GM12878 (cell line): ENCODE results near the gene DUS2. TPM values are rescaled to one million over a fixed set of nuclear protein-coding genes. Genes with fewer than 3 reads are reported as not detected.
"Not testable (repeated sequence)": the region's sequence is repeated elsewhere in the genome, so short reads cannot be mapped to it uniquely, and the experiment has no call there.

Experiments used
- ATAC-seq: fragments of 200-7000 bp; cut with Tn5 transposase; 3 replicates; pipeline ENCODE4 v1.9.1; 2020; ENCODE audit warnings: mild to moderate bottlenecking, moderate library complexity
- BruUV-seq: library from RNA; stranded (reverse); fragments of 400-500 nt; replicated peaks from 2 replicates; lab custom pipeline; 2021; lab: Mats Ljungman, UMichigan
- CTCF ChIA-PET: fragments of 300-600 bp; sonication (Branson Sonifier 250); formaldehyde crosslinking; extraction: SDS; loops from one replicate; lab custom pipeline; 2021; ENCODE audit warnings: inconsistent platforms; lab: Yijun Ruan, JAX
- POLR2A ChIA-PET: fragments of 350-600 bp; formaldehyde crosslinking; extraction: SDS; loops from one replicate; lab custom pipeline; 2021; ENCODE audit warnings: inconsistent platforms; lab: Charles Lee
- RAD21 ChIA-PET: fragments of 300-600 bp; sonication (Branson Sonifier 250); formaldehyde crosslinking; loops from one replicate; lab custom pipeline; 2023; ENCODE audit warnings: antibody characterized with exemption; ENCODE audit not compliant: unreplicated experiment; lab: Charles Lee
- SMC1A ChIA-PET: fragments of 300-600 bp; sonication (Branson Sonifier 250); formaldehyde crosslinking; loops from one replicate; lab custom pipeline; 2023; ENCODE audit not compliant: unreplicated experiment, uncharacterized antibody; lab: Charles Lee
- DNase-seq: peaks from one replicate; pipeline ENCODE4 v3.0.0-alpha.2; 2011; ENCODE audit warnings: low read depth, low spot score
- FAIRE-seq: peaks from 3 replicates; lab custom pipeline; 2011; peaks lifted over from hg19 to GRCh38; lab: Jason Lieb, UNC
- H2AFZ ChIP-seq: 2 replicates; pipeline ENCODE4 v1.6.0; 2011; ENCODE audit warnings: low read depth, low read length, control low read depth; ENCODE audit not compliant: control insufficient read depth
- H3K27ac ChIP-seq: 2 replicates; pipeline ENCODE4 v1.5.1; 2011; ENCODE audit warnings: control low read depth; ENCODE audit not compliant: control insufficient read depth, insufficient read depth
- H3K27me3 ChIP-seq, 2 experiments: replicated peaks in 1 of 2; 2 replicates each; pipeline versions ENCODE4 v1.6.0 to v1.6.1; 2011; ENCODE audit warnings: low read length in 1 of 2; ENCODE audit not compliant: control insufficient read depth in 2 of 2, insufficient read depth in 2 of 2
- H3K36me3 ChIP-seq, 2 experiments: 2 replicates each; pipeline ENCODE4 v1.5.1; 2011; ENCODE audit warnings: low read length in 1 of 2; ENCODE audit not compliant: control insufficient read depth in 2 of 2, insufficient read depth in 2 of 2
- H3K4me1 ChIP-seq: 2 replicates; pipeline ENCODE4 v1.6.1; 2011; ENCODE audit warnings: mild to moderate bottlenecking, low read length, moderate library complexity, mixed read lengths; ENCODE audit not compliant: control insufficient read depth, insufficient read depth
- H3K4me2 ChIP-seq: 2 replicates; pipeline ENCODE4 v1.6.0; 2011; ENCODE audit warnings: control low read depth; ENCODE audit not compliant: control insufficient read depth, insufficient read depth
- H3K4me3 ChIP-seq: fragments of 200-600 bp; sonication (generic); 2 replicates; pipeline ENCODE4 v1.5.1; 2016
- H3K79me2 ChIP-seq: 2 replicates; pipeline ENCODE4 v1.6.0; 2011; ENCODE audit warnings: low read length; ENCODE audit not compliant: control insufficient read depth, insufficient read depth
- H3K9ac ChIP-seq: 2 replicates; pipeline ENCODE4 v1.8.0; 2011; ENCODE audit warnings: low read length, control low read depth, mixed read lengths; ENCODE audit not compliant: control insufficient read depth, insufficient read depth
- H3K9me3 ChIP-seq: replicated peaks from 3 replicates; pipeline ENCODE4 v1.5.1; 2011; ENCODE audit warnings: mild to moderate bottlenecking, low read length; ENCODE audit not compliant: control insufficient read depth, insufficient read depth
- H4K20me1 ChIP-seq: 2 replicates; pipeline ENCODE4 v1.6.0; 2011; ENCODE audit not compliant: control insufficient read depth, insufficient read depth
- BACH1 ChIP-seq: fragments of 450-650 bp; IDR thresholded peaks from 2 replicates; pipeline ENCODE4 v1.6.1; 2017; ENCODE audit warnings: mild to moderate bottlenecking, borderline replicate concordance
- BHLHE40 ChIP-seq, 2 experiments: fragments of 450-650 bp in 1 of 2; IDR thresholded peaks; 2 replicates each; pipeline ENCODE4 v1.6.1; 2011 to 2017; ENCODE audit warnings: low read depth in 2 of 2, borderline replicate concordance in 1 of 2, improper control_type of control experiment in 1 of 2, low read length in 1 of 2, mild to moderate bottlenecking in 1 of 2
- HDGF ChIP-seq: fragments of 450-650 bp; IDR thresholded peaks from 2 replicates; pipeline ENCODE4 v1.6.1; 2016; ENCODE audit warnings: antibody characterized with exemption
- IKZF2 ChIP-seq, 2 experiments: fragments of 450-650 bp; IDR thresholded peaks; 2 replicates each; pipeline ENCODE4 v1.6.1; 2017; ENCODE audit warnings: mild to moderate bottlenecking in 2 of 2, moderate library complexity in 2 of 2
- JUNB ChIP-seq: IDR thresholded peaks from 2 replicates; pipeline ENCODE4 v1.6.1; 2016; ENCODE audit warnings: antibody characterized with exemption, mild to moderate bottlenecking
- MLLT1 ChIP-seq: fragments of 450-650 bp; IDR thresholded peaks from 2 replicates; pipeline ENCODE4 v1.6.1; 2016; ENCODE audit warnings: mild to moderate bottlenecking
- MTA2 ChIP-seq: fragments of 450-650 bp; IDR thresholded peaks from 2 replicates; pipeline ENCODE4 v1.6.1; 2016; ENCODE audit warnings: low read depth, mild to moderate bottlenecking, moderate library complexity
- PAX5 ChIP-seq: IDR thresholded peaks from 2 replicates; pipeline ENCODE4 v1.6.1; 2011; ENCODE audit warnings: low read depth, low read length, borderline replicate concordance
- PML ChIP-seq: IDR thresholded peaks from 2 replicates; pipeline ENCODE4 v1.6.1; 2012; ENCODE audit warnings: low read length, inconsistent platforms
- RAD51 ChIP-seq: fragments of 450-650 bp; IDR thresholded peaks from 2 replicates; pipeline ENCODE4 v1.6.1; 2016; ENCODE audit warnings: moderate library complexity, mild to moderate bottlenecking, inconsistent platforms
- RELB ChIP-seq: fragments of 450-650 bp; IDR thresholded peaks from 2 replicates; pipeline ENCODE4 v1.6.1; 2017; ENCODE audit warnings: low read depth, mild to moderate bottlenecking, moderate library complexity
- RUNX3 ChIP-seq: IDR thresholded peaks from 2 replicates; pipeline ENCODE4 v1.6.1; 2012; ENCODE audit warnings: low read length, inconsistent platforms
- SMARCA5 ChIP-seq: fragments of 450-650 bp; IDR thresholded peaks from 2 replicates; pipeline ENCODE4 v1.6.1; 2017; ENCODE audit warnings: mild to moderate bottlenecking
- WGBS: methylation state at CpG from one replicate; pipeline ENCODE4 v1.1.6; 2016; ENCODE audit warnings: low lambda C conversion rate; ENCODE audit not compliant: insufficient replicate concordance, insufficient coverage; ENCODE audit errors: missing lambda C conversion rate; 5-methylcytosine and 5-hydroxymethylcytosine counted together
- in situ Hi-C: fragments of 300-500 bp; cut with MboI; formaldehyde crosslinking; loops from 9 replicates; pipeline ENCODE4 v1.14.3; 2018; ENCODE audit warnings: mixed read lengths
- intact Hi-C: fragments of 100-400 bp; cut with micrococcal nuclease; formaldehyde crosslinking; loops from one replicate; pipeline ENCODE4 v1.14.2; 2022; ENCODE audit not compliant: unreplicated experiment
- polyA plus RNA-seq, 11 experiments: library from polyadenylated mRNA; depleted of rRNA in 4 of 11; unstranded in 6 of 11; stranded (reverse) in 5 of 11; fragments of >200 nt; fragmentation: Nextera tagmentation in 4 of 11; fragmentation: Illumina TruSeq in 1 of 11; extraction: Ambion mirVana in 4 of 11; extraction: Trizol in 1 of 11; gene quantifications; 1 replicate in 1 of 11; 2 replicates in 10 of 11; pipeline versions ENCODE4 v1.2.1 to v1.2.3, GENCODE V29; 2011 to 2016; ENCODE audit warnings: inconsistent platforms in 2 of 11, missing spikeins in 2 of 11, low read depth in 1 of 11
- total RNA-seq, 4 experiments: library from RNA; depleted of rRNA in 3 of 4; stranded (reverse); fragments of >200 nt in 3 of 4; fragmentation: Illumina TruSeq in 1 of 4; extraction: Trizol in 1 of 4; gene quantifications; 2 replicates each; pipeline versions ENCODE4 v1.2.1 to v1.2.3, GENCODE V29; 2013 to 2021

DUS2 gene
- total and polyA plus RNA-seq, 10 of the 15 experiments (the other 5 are each of a cell fraction or from before 2014, with no cell fraction given) = 4.8 to 32.3 (median 25.5) TPM

GRCh38 chr16:68117884-68118283, 94.8 kb downstream of the DUS2 start:
- no peak overlapping the region for H2AFZ ChIP-seq
- no peak for DNase-seq
- H3K4me3 ChIP-seq = no peak overlapping the region
- WGBS = 19% methylated on average over 3 of the region's 3 CpGs
- H3K9ac ChIP-seq = no peak overlapping the region
- H4K20me1 ChIP-seq = no peaks in the 10 kb centered on the region
- peak; percentile 27 for FAIRE-seq
- BruUV-seq = no TSS peak
- no peaks in the 10 kb centered on the region for H3K9me3 ChIP-seq
- intact Hi-C loops (no loop called here), in situ Hi-C loops (no loop called here)
- ATAC-seq = peak; percentile 10; the same call in 2 of the 3 replicates
- H3K27me3 ChIP-seq = no peaks in the 10 kb centered on the region
- RAD21 ChIA-PET = interaction anchor here (1.0 to 3.5 kb wide), 5 partner anchors 24 to 120 kb away, joined by 3 to 24 read pairs (median 4); no protein-coding TSS in a partner anchor
- SMC1A ChIA-PET = interaction anchor here (1.2 to 6.2 kb wide), 10 partner anchors 13 to 108 kb away, joined by 3 to 45 read pairs (median 8); partner anchors contain the start of gene NFATC3
- no peak for TF ChIP-seq RAD51
- TF ChIP-seq SMARCA5 = no peak
- peak; percentile 38; the same call in 1 of the 2 replicates for TF ChIP-seq JUNB
- H3K27ac ChIP-seq = peak overlapping the region; percentile 15; the same call in 1 of the 2 replicates
- H3K79me2 ChIP-seq = peaks cover 56% of the 10 kb centered on the region
- H3K4me1 ChIP-seq = peaks cover 19% of the 10 kb centered on the region
- POLR2A ChIA-PET = interaction anchor here (0.6 to 4.1 kb wide), 4 partner anchors 33 to 276 kb away, joined by 3 to 28 read pairs (median 5); partner anchors contain the start of gene NFATC3
- CTCF ChIA-PET = interaction anchor here (0.7 to 5.4 kb wide), 11 partner anchors 10 to 112 kb away, joined by 3 to 58 read pairs (median 6); partner anchors contain the start of gene NFATC3
- H3K36me3 ChIP-seq = peaks cover 0 to 1% of the 10 kb centered on the region in 2 experiments; a peak in 2 of 4 replicates
- H3K4me2 ChIP-seq = peak overlapping the region; percentile 71; the same call in 1 of the 2 replicates

- intact Hi-C loops, H3K9me3 ChIP-seq, H3K9ac ChIP-seq, H4K20me1 ChIP-seq, H3K27me3 ChIP-seq, BruUV-seq, in situ Hi-C loops, H2AFZ ChIP-seq, H3K36me3 ChIP-seq: not testable (repeated sequence)
- CTCF ChIA-PET = interaction anchor here (0.6 to 5.4 kb wide), 14 partner anchors 8 to 143 kb away, joined by 3 to 58 read pairs (median 4); partner anchors contain the start of gene NFATC3
- Histone ChIP-seq H3K27ac (peak overlapping the region; percentile 51; the same call in 1 of the 2 replicates), H3K4me1 (peaks cover 19% of the 10 kb centered on the region), H3K4me2 (peak overlapping the region; percentile 71), H3K4me3 (peak overlapping the region; percentile 30; the same call in 1 of the 2 replicates), H3K79me2 (peaks cover 52% of the 10 kb centered on the region)
- FAIRE-seq = peak; percentile 47
- ATAC-seq = peak; percentile 84
- DNase-seq = peak; percentile 33
- SMC1A ChIA-PET = interaction anchor here (0.6 to 6.2 kb wide), 19 partner anchors 10 to 235 kb away, joined by 3 to 45 read pairs (median 4); partner anchors contain the start of gene NFATC3
- POLR2A ChIA-PET = interaction anchor here (0.9 to 4.1 kb wide), 5 partner anchors 8 to 82 kb away, joined by 3 to 28 read pairs (median 4); partner anchors contain the start of gene NFATC3
- RAD21 ChIA-PET = interaction anchor here (0.8 to 3.5 kb wide), 11 partner anchors 11 to 142 kb away, joined by 3 to 24 read pairs (median 7); partner anchors contain the start of gene NFATC3
- 2% methylated on average over 13 of the region's 13 CpGs for WGBS
- TF ChIP-seq RELB (peak; percentile 46; the same call in 1 of the 2 replicates), BACH1 (peak; percentile 48; the same call in 1 of the 2 replicates), PML (peak; percentile 7; the same call in 1 of the 2 replicates), IKZF2 (IDR thresholded peaks at IDR 0.05) (peak; percentile 35 to 37; a peak in 1 of 4 replicates), RUNX3 (peak; percentile 6; the same call in 1 of the 2 replicates), PAX5 (0 out of 2 replicates have a peak, but pooled peaks have one; percentile 7), MTA2 (peak; percentile 29; the same call in 1 of the 2 replicates), BHLHE40 (IDR thresholded peaks at IDR 0.05; ENCODE audit: borderline replicate concordance in 1 of 2, low read depth in 2 of 2, low read length in 1 of 2) (peak in 1 of 2 experiments; percentile 73; a peak in 1 of 4 replicates), MLLT1 (peak; percentile 42; the same call in 1 of the 2 replicates), HDGF (0 out of 2 replicates have a peak, but pooled peaks have one; percentile 32)
Observed at GRCh38 chr16:68118954-68119353, 95.9 kb downstream of the DUS2 start.
